D721Med (cell line): Measurements from ENCODE around the gene SPATA20.

Experiments used
- DNase-seq: peaks from one replicate; pipeline ENCODE4 v3.0.0; 2011; ENCODE audit warnings: low spot score; ENCODE audit not compliant: insufficient read length
- FAIRE-seq: peaks from 2 replicates; lab custom pipeline; 2011; peaks lifted over from hg19 to GRCh38; lab: Jason Lieb, UNC
- CTCF ChIP-seq: IDR thresholded peaks from 2 replicates; pipeline ENCODE4 v1.5.1; 2012; ENCODE audit warnings: mild to moderate bottlenecking, control low read depth; ENCODE audit not compliant: insufficient read depth; ENCODE audit errors: missing control alignments

SPATA20 gene

DNA sequence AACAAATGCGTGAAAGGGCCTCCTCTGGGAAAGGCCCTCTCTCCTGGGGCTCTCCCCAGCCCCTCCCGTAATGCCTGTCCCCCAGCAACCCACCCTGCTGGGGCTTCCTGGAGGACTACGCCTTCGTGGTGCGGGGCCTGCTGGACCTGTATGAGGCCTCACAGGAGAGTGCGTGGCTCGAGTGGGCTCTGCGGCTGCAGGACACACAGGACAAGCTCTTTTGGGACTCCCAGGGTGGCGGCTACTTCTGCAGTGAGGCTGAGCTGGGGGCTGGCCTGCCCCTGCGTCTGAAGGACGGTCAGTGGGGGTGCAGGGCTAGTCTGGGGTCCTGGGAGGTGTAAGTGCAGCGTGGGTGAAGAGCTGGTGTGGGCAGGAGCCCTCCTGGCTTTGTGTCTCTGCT lies 4.9 kb downstream of the SPATA20 start:
- no peak for TF ChIP-seq CTCF
- DNase-seq (no peak), FAIRE-seq (no peak)

DNA sequence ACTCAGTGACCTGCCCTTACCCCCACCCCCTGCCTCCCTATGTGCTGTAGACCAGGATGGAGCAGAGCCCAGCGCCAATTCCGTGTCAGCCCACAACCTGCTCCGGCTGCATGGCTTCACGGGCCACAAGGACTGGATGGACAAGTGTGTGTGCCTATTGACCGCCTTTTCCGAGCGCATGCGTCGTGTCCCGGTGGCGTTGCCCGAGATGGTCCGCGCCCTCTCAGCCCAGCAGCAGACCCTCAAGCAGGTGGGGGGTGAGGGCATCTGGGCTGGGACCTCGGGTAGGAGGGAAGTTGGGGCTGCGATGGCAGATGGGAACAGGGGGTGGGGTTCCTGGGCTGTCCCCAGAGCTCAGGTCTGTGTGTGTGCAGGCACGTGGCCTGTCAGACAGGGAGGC lies 7.2 kb downstream of the SPATA20 start:
- FAIRE-seq: no peak
- TF ChIP-seq CTCF: no peak
- no peak for DNase-seq

DNA sequence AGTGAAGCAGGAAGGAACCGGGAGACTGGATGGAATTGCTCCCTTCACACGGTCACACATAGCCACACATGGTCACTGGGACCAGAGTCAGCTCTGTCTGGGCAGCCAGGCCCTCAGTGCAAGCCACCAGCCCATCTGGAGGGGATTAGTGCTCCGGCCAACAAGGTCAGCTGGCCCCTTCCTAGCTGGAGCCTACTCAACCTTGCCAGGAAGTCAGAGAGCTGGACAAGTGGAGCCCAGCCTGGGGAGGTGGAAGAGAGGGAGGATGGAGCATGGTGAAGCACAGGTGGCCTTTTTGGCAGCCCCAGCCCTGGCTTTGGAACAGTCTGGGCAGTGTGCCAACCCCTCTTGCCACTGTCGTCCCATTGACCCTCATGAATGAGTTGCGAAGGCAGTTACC lies 9.8 kb downstream of the SPATA20 start:
- DNase-seq (no peak), FAIRE-seq (no peak)
- TF ChIP-seq CTCF: no peak

- peak; percentile 82 for FAIRE-seq
- TF ChIP-seq CTCF: no peak
- DNase-seq: peak; percentile 90
Observed at GRCh38 chr17:50557630-50558029, 10.7 kb downstream of the SPATA20 start.

DNA sequence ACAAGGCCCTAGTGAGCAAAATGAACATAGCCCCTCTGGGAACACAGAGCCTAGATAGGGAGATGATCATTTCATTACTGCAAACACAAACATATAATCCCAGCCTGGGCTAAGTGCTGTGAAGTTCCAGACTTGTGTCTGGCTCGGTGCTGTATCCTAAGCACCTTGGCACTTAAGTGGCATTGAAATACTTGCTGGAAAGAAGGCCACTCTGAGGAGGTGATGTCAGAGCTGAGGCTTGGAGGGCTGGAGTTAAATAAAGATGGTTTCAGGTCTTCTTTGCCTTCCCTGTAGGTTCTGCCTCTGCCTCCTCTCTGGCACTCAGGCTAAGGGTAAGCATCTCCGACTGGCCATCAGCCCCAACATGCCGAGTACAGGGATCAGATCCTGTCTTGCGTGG lies 11.1 kb downstream of the SPATA20 start:
- no peak for DNase-seq
- peak; percentile 46 for FAIRE-seq
- TF ChIP-seq CTCF: no peak

- no peak for TF ChIP-seq CTCF
- FAIRE-seq (no peak), DNase-seq (no peak)
Observed at GRCh38 chr17:50558581-50558940, 11.6 kb downstream of the SPATA20 start.

GRCh38 chr17:50558941-50559614 lies 12.1 kb downstream of the SPATA20 start:
- FAIRE-seq (no peak), DNase-seq (no peak)
- no peak for TF ChIP-seq CTCF
